BE2C (cell line): ENCODE measurements around the gene FOXE3.

Source experiments
- DNase-seq: peaks from one replicate; pipeline ENCODE4 v3.0.0-alpha.2; 2020
- H3K27me3 ChIP-seq: fragments of 250-450 bp; sonication (Bioruptor Pico); 2 replicates; pipeline ENCODE4 v1.5.1; 2020; ENCODE audit warnings: mild to moderate bottlenecking
- H3K36me3 ChIP-seq: fragments of 250-450 bp; sonication (Bioruptor Pico); 2 replicates; pipeline ENCODE4 v1.5.1; 2020; ENCODE audit warnings: mild to moderate bottlenecking
- H3K4me1 ChIP-seq: fragments of 250-450 bp; sonication (Bioruptor Pico); 2 replicates; pipeline ENCODE4 v1.5.1; 2020
- H3K4me3 ChIP-seq: 2 replicates; pipeline ENCODE4 v1.5.1; 2011; ENCODE audit warnings: low read depth, low read length
- H3K9me3 ChIP-seq: fragments of 250-450 bp; sonication (Bioruptor Pico); 2 replicates; pipeline ENCODE4 v1.5.1; 2020
- CTCF ChIP-seq: IDR thresholded peaks from 2 replicates; pipeline ENCODE4 v1.5.1; 2012; ENCODE audit warnings: mild to moderate bottlenecking, low read depth, low read length

FOXE3 gene

GRCh38 chr1:47444562-47445465 lies 28.7 kb downstream of the FOXE3 start:
- Histone ChIP-seq H3K36me3 (no peaks in the 10 kb centered on the region), H3K27me3 (peaks cover 85% of the 10 kb centered on the region), H3K4me1 (no peaks in the 10 kb centered on the region), H3K4me3 (no peak overlapping the region), H3K9me3 (no peaks in the 10 kb centered on the region)
- no peak for DNase-seq
- TF ChIP-seq CTCF, result no peak

- no peak for TF ChIP-seq CTCF
- no peak overlapping the region for H3K4me3 ChIP-seq
- H3K4me1 ChIP-seq, result no peaks in the 10 kb centered on the region
- no peaks in the 10 kb centered on the region for H3K36me3 ChIP-seq
- DNase-seq, result no peak
- no peaks in the 10 kb centered on the region for H3K9me3 ChIP-seq
- H3K27me3 ChIP-seq, result peaks cover 84% of the 10 kb centered on the region
Observed at GRCh38 chr1:47445823-47446550, 29.9 kb downstream of the FOXE3 start.

GRCh38 chr1:47448462-47449222 lies 32.6 kb downstream of the FOXE3 start:
- Histone ChIP-seq H3K27me3 (peaks cover 59% of the 10 kb centered on the region), H3K4me1 (no peaks in the 10 kb centered on the region), H3K36me3 (no peaks in the 10 kb centered on the region), H3K4me3 (no peak overlapping the region), H3K9me3 (no peaks in the 10 kb centered on the region)
- no peak for TF ChIP-seq CTCF
- DNase-seq, result no peak

- H3K36me3 ChIP-seq, result no peaks in the 10 kb centered on the region
- H3K4me1 ChIP-seq, result no peaks in the 10 kb centered on the region
- H3K27me3 ChIP-seq, result peaks cover 46% of the 10 kb centered on the region
- TF ChIP-seq CTCF, result peak; percentile 28
- H3K9me3 ChIP-seq, result no peaks in the 10 kb centered on the region
- H3K4me3 ChIP-seq, result no peak overlapping the region
- DNase-seq, result no peak
Observed at GRCh38 chr1:47449822-47450552, 33.9 kb downstream of the FOXE3 start.

- Histone ChIP-seq H3K27me3 (peaks cover 40% of the 10 kb centered on the region), H3K9me3 (no peaks in the 10 kb centered on the region)
Observed at GRCh38 chr1:47450606-47451005, 34.5 kb downstream of the FOXE3 start.

More at GRCh38 chr1:47450606-47451005, 34.5 kb downstream of the FOXE3 start:
- H3K4me1 ChIP-seq, result no peaks in the 10 kb centered on the region
- DNase-seq, result no peak
- no peak for TF ChIP-seq CTCF
- H3K36me3 ChIP-seq, result no peaks in the 10 kb centered on the region
- H3K4me3 ChIP-seq, result no peak overlapping the region
